Dendritic cell treated with granulocyte-macrophage colony-stimulating factor and Interleukin-4, amounts not matched to agents 40 ng/mL and 50 ng/mL, for 4 days (primary cell): ENCODE measurements around the gene FAM8A1.
A peak's percentile ranks its signal among the peaks of the same experiment; 100 is the strongest.

Source experiments
- H3K27ac Mint-ChIP-seq: one replicate; pipeline ENCODE4 v1.8.0; 2022; ENCODE audit warnings: mild to moderate bottlenecking, mixed read lengths
- H3K27me3 Mint-ChIP-seq: one replicate; pipeline ENCODE4 v1.8.0; 2022; ENCODE audit warnings: mild to moderate bottlenecking, mixed read lengths
- H3K36me3 Mint-ChIP-seq: one replicate; pipeline ENCODE4 v1.8.0; 2022; ENCODE audit warnings: low read depth, mixed read lengths
- H3K4me1 Mint-ChIP-seq: one replicate; pipeline ENCODE4 v1.8.0; 2022; ENCODE audit warnings: low read depth, mixed read lengths
- H3K4me3 Mint-ChIP-seq: one replicate; pipeline ENCODE4 v1.8.0; 2022; ENCODE audit warnings: mild to moderate bottlenecking, moderate library complexity, mixed read lengths
- H3K9me3 Mint-ChIP-seq: one replicate; pipeline ENCODE4 v1.8.0; 2022; ENCODE audit warnings: mixed read lengths
- intact Hi-C: fragments of 100-400 bp; cut with micrococcal nuclease; formaldehyde crosslinking; loops from one replicate; pipeline ENCODE4 v1.15.0; 2022

FAM8A1 gene

GRCh38 chr6:17624396-17624795 is 24.3 kb downstream of the FAM8A1 start:
- Mint-ChIP-seq H3K27ac (no peak overlapping the region), H3K36me3 (peaks cover 90% of the 10 kb centered on the region), H3K4me1 (no peaks in the 10 kb centered on the region), H3K9me3 (no peaks in the 10 kb centered on the region), H3K27me3 (no peaks in the 10 kb centered on the region), H3K4me3 (no peak overlapping the region)
- intact Hi-C loops, result no loop called here

- Mint-ChIP-seq H3K36me3 (peaks cover 90% of the 10 kb centered on the region), H3K27ac (no peak overlapping the region), H3K4me3 (no peak overlapping the region), H3K9me3 (no peaks in the 10 kb centered on the region), H3K4me1 (peaks cover 8% of the 10 kb centered on the region), H3K27me3 (no peaks in the 10 kb centered on the region)
- intact Hi-C loops, result no loop called here
These were observed 28.8 kb downstream of the FAM8A1 start for GRCh38 chr6:17628873-17629272.

- peaks cover 89% of the 10 kb centered on the region for H3K36me3 Mint-ChIP-seq
- H3K27ac Mint-ChIP-seq, result peak overlapping the region; percentile 42
- H3K9me3 Mint-ChIP-seq, result no peaks in the 10 kb centered on the region
- intact Hi-C loops, result no loop called here
- H3K4me3 Mint-ChIP-seq, result no peak overlapping the region
- H3K4me1 Mint-ChIP-seq, result peaks cover 10% of the 10 kb centered on the region
- H3K27me3 Mint-ChIP-seq, result no peaks in the 10 kb centered on the region
These were observed 29.9 kb downstream of the FAM8A1 start for GRCh38 chr6:17629824-17630510.

- H3K27ac Mint-ChIP-seq, result peak overlapping the region; percentile 42
- peaks cover 10% of the 10 kb centered on the region for H3K4me1 Mint-ChIP-seq
- no peaks in the 10 kb centered on the region for H3K9me3 Mint-ChIP-seq
- no peaks in the 10 kb centered on the region for H3K27me3 Mint-ChIP-seq
- intact Hi-C loops, result no loop called here
- no peak overlapping the region for H3K4me3 Mint-ChIP-seq
- H3K36me3 Mint-ChIP-seq, result peaks cover 89% of the 10 kb centered on the region
These were observed 30.5 kb downstream of the FAM8A1 start for GRCh38 chr6:17630511-17631073.

- Mint-ChIP-seq H3K36me3 (peaks cover 97% of the 10 kb centered on the region), H3K4me1 (peaks cover 10% of the 10 kb centered on the region)
- intact Hi-C loops, result no loop called here
These were observed 32.8 kb downstream of the FAM8A1 start for GRCh38 chr6:17632934-17633333.

GRCh38 chr6:17633465-17634188 is 33.5 kb downstream of the FAM8A1 start:
- intact Hi-C loops, result no loop called here
- peaks cover 97% of the 10 kb centered on the region for H3K36me3 Mint-ChIP-seq

More at GRCh38 chr6:17632934-17633333, 32.8 kb downstream of the FAM8A1 start:
- no peak overlapping the region for H3K4me3 Mint-ChIP-seq
- H3K27me3 Mint-ChIP-seq, result no peaks in the 10 kb centered on the region
- H3K9me3 Mint-ChIP-seq, result no peaks in the 10 kb centered on the region
- H3K27ac Mint-ChIP-seq, result no peak overlapping the region

GRCh38 chr6:17635568-17635967 is 35.5 kb downstream of the FAM8A1 start:
- Mint-ChIP-seq H3K27ac (no peak overlapping the region), H3K36me3 (peaks cover 97% of the 10 kb centered on the region), H3K9me3 (no peaks in the 10 kb centered on the region), H3K4me3 (no peak overlapping the region), H3K27me3 (no peaks in the 10 kb centered on the region), H3K4me1 (peaks cover 10% of the 10 kb centered on the region)
- intact Hi-C loops, result no loop called here

More at GRCh38 chr6:17633465-17634188, 33.5 kb downstream of the FAM8A1 start:
- Mint-ChIP-seq H3K4me1 (peaks cover 10% of the 10 kb centered on the region), H3K27ac (no peak overlapping the region), H3K9me3 (no peaks in the 10 kb centered on the region), H3K4me3 (no peak overlapping the region), H3K27me3 (no peaks in the 10 kb centered on the region)

- Mint-ChIP-seq H3K27ac (no peak overlapping the region), H3K27me3 (no peaks in the 10 kb centered on the region), H3K9me3 (no peaks in the 10 kb centered on the region), H3K4me1 (peaks cover 9% of the 10 kb centered on the region), H3K36me3 (peaks cover 97% of the 10 kb centered on the region), H3K4me3 (no peak overlapping the region)
- intact Hi-C loops, result no loop called here
These were observed 38.2 kb downstream of the FAM8A1 start for GRCh38 chr6:17638212-17638715.

GRCh38 chr6:17640477-17640917 is 40.4 kb downstream of the FAM8A1 start:
- Mint-ChIP-seq H3K27me3 (no peaks in the 10 kb centered on the region), H3K4me1 (no peaks in the 10 kb centered on the region), H3K36me3 (peaks cover 98% of the 10 kb centered on the region), H3K9me3 (no peaks in the 10 kb centered on the region), H3K4me3 (no peak overlapping the region), H3K27ac (no peak overlapping the region)
- intact Hi-C loops, result no loop called here

GRCh38 chr6:17648745-17649144 is 48.6 kb downstream of the FAM8A1 start:
- H3K9me3 Mint-ChIP-seq, result no peaks in the 10 kb centered on the region
- no peaks in the 10 kb centered on the region for H3K4me1 Mint-ChIP-seq
- peaks cover 94% of the 10 kb centered on the region for H3K36me3 Mint-ChIP-seq
- no peaks in the 10 kb centered on the region for H3K27me3 Mint-ChIP-seq
- intact Hi-C loops, result no loop called here
- H3K4me3 Mint-ChIP-seq, result no peak overlapping the region
- H3K27ac Mint-ChIP-seq, result no peak overlapping the region

GRCh38 chr6:17650656-17651309 is 50.7 kb downstream of the FAM8A1 start:
- H3K9me3 Mint-ChIP-seq, result no peaks in the 10 kb centered on the region
- no peaks in the 10 kb centered on the region for H3K27me3 Mint-ChIP-seq
- no peak overlapping the region for H3K27ac Mint-ChIP-seq
- no peak overlapping the region for H3K4me3 Mint-ChIP-seq
- intact Hi-C loops, result no loop called here
- H3K36me3 Mint-ChIP-seq, result peaks cover 95% of the 10 kb centered on the region
- no peaks in the 10 kb centered on the region for H3K4me1 Mint-ChIP-seq

- H3K4me1 Mint-ChIP-seq, result peaks cover 9% of the 10 kb centered on the region
- intact Hi-C loops, result no loop called here
- H3K27ac Mint-ChIP-seq, result no peak overlapping the region
- no peaks in the 10 kb centered on the region for H3K27me3 Mint-ChIP-seq
- no peaks in the 10 kb centered on the region for H3K9me3 Mint-ChIP-seq
- H3K36me3 Mint-ChIP-seq, result peaks cover 95% of the 10 kb centered on the region
- no peak overlapping the region for H3K4me3 Mint-ChIP-seq
These were observed 53.2 kb downstream of the FAM8A1 start for GRCh38 chr6:17653198-17653882.

GRCh38 chr6:17656092-17656491 is 56.0 kb downstream of the FAM8A1 start:
- peaks cover 94% of the 10 kb centered on the region for H3K36me3 Mint-ChIP-seq
- H3K4me3 Mint-ChIP-seq, result no peak overlapping the region
- H3K27me3 Mint-ChIP-seq, result no peaks in the 10 kb centered on the region
- H3K9me3 Mint-ChIP-seq, result no peaks in the 10 kb centered on the region
- H3K4me1 Mint-ChIP-seq, result peaks cover 9% of the 10 kb centered on the region
- no peak overlapping the region for H3K27ac Mint-ChIP-seq
- intact Hi-C loops, result no loop called here
